ENCODE measurements around the gene RABGAP1L. TPM values are rescaled to one million over a fixed set of nuclear protein-coding genes. Genes with fewer than 3 reads are reported as not detected.
"Not testable (repeated sequence)": the region's sequence is repeated elsewhere in the genome, so short reads cannot be mapped to it uniquely, and the experiment has no call there.

Gene RABGAP1L
- total and polyA plus RNA-seq, 10 donors, result 30.3 to 125 (median 77.7) TPM

- no peak for DNase-seq
- Histone ChIP-seq H3K36me3 (peaks cover 0 to 4% (median under 1%) of the 10 kb centered on the region in 6 donors), H3K4me3 (no peak overlapping the region), H3K27me3 (replicated peaks in 1 of 7) (no peaks in the 10 kb centered on the region), H3K4me1 (no peaks in the 10 kb centered on the region), H3K9me3 (peaks cover 0 to 13% (median 6%) of the 10 kb centered on the region in 8 donors), H3K27ac (no peak overlapping the region)
- WGBS, 5 donors, result 93 to 100% (median 97%) methylated on average over 1 of the region's 1 CpG
- intact Hi-C loops (cut with DNase I; ENCODE audit: low total_unique reads), result no loop called here
- TF ChIP-seq CTCF (IDR thresholded peaks at IDR 0.05 in 8 of 11, conservative IDR thresholded peaks at IDR 0.05 in 3 of 11) (no peak), POLR2AphosphoS5 (IDR thresholded peaks at IDR 0.05) (no peak), POLR2A (IDR thresholded peaks at IDR 0.05) (no peak)
Observed at GRCh38 chr1:174643206-174643605, 483.9 kb downstream of the RABGAP1L start.

- H3K27ac ChIP-seq; H3K4me3 ChIP-seq; H3K4me1 ChIP-seq; H3K27me3 ChIP-seq (replicated peaks in 1 of 7); H3K36me3 ChIP-seq; DNase-seq; intact Hi-C loops (cut with DNase I; ENCODE audit: low total_unique reads): not testable (repeated sequence)
- WGBS, 5 donors, result 57 to 71% (median 65%) methylated on average over 2 of the region's 2 CpGs
- peaks cover 0 to 13% (median 6%) of the 10 kb centered on the region in 8 donors for H3K9me3 ChIP-seq
Observed at GRCh38 chr1:174649572-174649971, 490.3 kb downstream of the RABGAP1L start.

GRCh38 chr1:174652569-174653280, 493.4 kb downstream of the RABGAP1L start:
- H3K27ac ChIP-seq, result no peak overlapping the region
- H3K36me3 ChIP-seq, result peaks cover 0 to 5% (median 0%) of the 10 kb centered on the region in 6 donors
- no peak for DNase-seq
- no peak overlapping the region for H3K4me3 ChIP-seq
- peaks cover 0 to 16% (median 6%) of the 10 kb centered on the region in 8 donors for H3K9me3 ChIP-seq
- intact Hi-C loops (cut with DNase I; ENCODE audit: low total_unique reads), result no loop called here
- TF ChIP-seq POLR2AphosphoS5 (IDR thresholded peaks at IDR 0.05) (no peak), CTCF (IDR thresholded peaks at IDR 0.05 in 8 of 11, conservative IDR thresholded peaks at IDR 0.05 in 3 of 11) (no peak), POLR2A (IDR thresholded peaks at IDR 0.05) (no peak)
- WGBS, 5 donors, result 77 to 86% (median 81%) methylated on average over 5 to 8 of the region's 8 CpGs
- no peaks in the 10 kb centered on the region for H3K4me1 ChIP-seq
- no peaks in the 10 kb centered on the region for H3K27me3 ChIP-seq (replicated peaks in 1 of 7)

- TF ChIP-seq POLR2A (IDR thresholded peaks at IDR 0.05), result no peak
- TF ChIP-seq CTCF (IDR thresholded peaks at IDR 0.05 in 8 of 11, conservative IDR thresholded peaks at IDR 0.05 in 3 of 11), result no peak
- TF ChIP-seq POLR2AphosphoS5 (IDR thresholded peaks at IDR 0.05), result no peak
- Histone ChIP-seq H3K36me3 (peaks cover 0 to 5% (median 0%) of the 10 kb centered on the region in 6 donors), H3K27ac (no peak overlapping the region), H3K27me3 (replicated peaks in 1 of 7) (no peaks in the 10 kb centered on the region), H3K9me3 (peaks cover 0 to 18% (median 8%) of the 10 kb centered on the region in 8 donors), H3K4me3 (no peak overlapping the region), H3K4me1 (no peaks in the 10 kb centered on the region)
- no peak for DNase-seq
- intact Hi-C loops (cut with DNase I; ENCODE audit: low total_unique reads), result no loop called here
Observed at GRCh38 chr1:174654560-174654959, 495.2 kb downstream of the RABGAP1L start.

Measured in spleen (tissue), 11 donors.